Measurements from ENCODE around the gene SBNO2.

- TF ChIP-seq, protein P1, sequence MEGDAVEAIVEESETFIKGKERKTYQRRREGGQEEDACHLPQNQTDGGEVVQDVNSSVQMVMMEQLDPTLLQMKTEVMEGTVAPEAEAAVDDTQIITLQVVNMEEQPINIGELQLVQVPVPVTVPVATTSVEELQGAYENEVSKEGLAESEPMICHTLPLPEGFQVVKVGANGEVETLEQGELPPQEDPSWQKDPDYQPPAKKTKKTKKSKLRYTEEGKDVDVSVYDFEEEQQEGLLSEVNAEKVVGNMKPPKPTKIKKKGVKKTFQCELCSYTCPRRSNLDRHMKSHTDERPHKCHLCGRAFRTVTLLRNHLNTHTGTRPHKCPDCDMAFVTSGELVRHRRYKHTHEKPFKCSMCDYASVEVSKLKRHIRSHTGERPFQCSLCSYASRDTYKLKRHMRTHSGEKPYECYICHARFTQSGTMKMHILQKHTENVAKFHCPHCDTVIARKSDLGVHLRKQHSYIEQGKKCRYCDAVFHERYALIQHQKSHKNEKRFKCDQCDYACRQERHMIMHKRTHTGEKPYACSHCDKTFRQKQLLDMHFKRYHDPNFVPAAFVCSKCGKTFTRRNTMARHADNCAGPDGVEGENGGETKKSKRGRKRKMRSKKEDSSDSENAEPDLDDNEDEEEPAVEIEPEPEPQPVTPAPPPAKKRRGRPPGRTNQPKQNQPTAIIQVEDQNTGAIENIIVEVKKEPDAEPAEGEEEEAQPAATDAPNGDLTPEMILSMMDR (IDR thresholded peaks at IDR 0.05): no peak
- TF ChIP-seq POLR2A (IDR thresholded peaks at IDR 0.05): no peak
- TF ChIP-seq EP300 (IDR thresholded peaks at IDR 0.05): no peak
- TF ChIP-seq POLR2AphosphoS5 (IDR thresholded peaks at IDR 0.05): no peak
These were observed 101.6 kb downstream of the SBNO2 start for GRCh38 chr19:1072371-1073015.

All from stomach (tissue), 4 donors.